ENCODE results near the gene ZNF768. TPM values are rescaled to one million over a fixed set of nuclear protein-coding genes. Genes with fewer than 3 reads are reported as not detected.
"Not testable (repeated sequence)": the region's sequence is repeated elsewhere in the genome, so short reads cannot be mapped to it uniquely, and the experiment has no call there.

Gene ZNF768
- total RNA-seq, 1 donor from 2014 or later, result 31.4 TPM

DNA sequence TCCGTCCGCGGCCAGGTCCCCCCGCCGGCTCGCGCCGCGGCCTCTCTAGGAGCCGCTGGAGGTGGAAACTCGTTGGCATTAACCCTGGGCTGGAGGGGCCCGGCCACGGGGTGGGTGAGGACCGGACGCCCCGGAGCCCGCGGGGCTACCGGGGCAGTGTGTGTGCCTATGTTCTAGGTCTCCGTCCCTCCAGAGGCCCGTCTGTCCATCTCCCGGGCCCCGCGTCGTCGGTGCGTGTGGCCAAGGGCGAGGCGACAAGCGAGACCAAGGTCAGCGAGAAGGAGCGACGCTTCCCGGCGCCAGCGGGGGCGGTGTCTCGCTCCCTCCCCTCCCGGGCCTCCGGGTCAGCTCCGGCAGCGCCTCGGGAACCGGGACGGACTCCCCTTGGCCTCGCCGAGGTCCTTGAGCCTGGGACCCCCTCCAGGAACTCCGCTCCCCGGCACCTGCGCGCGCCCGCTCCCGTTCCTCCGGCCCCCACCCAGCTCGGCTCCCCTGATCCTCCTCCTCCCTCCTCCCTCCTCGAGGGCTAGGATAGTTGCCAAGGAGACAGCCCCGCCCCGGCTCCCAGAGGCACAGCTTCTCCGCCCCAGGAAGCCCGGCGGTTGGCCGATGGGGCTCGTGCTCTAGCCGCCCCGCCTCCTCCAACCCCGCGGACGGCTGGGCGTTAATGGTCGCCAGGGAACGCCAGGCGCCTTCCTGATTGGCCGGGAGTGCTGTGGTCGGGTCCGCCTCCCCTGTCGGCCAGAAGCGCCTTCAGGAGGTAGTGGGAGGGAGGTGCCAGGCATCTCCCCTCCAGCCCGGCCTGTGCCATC lies 663 bp upstream of the ZNF768 start:
- peak overlapping the region; percentile 88 for H3K4me3 Mint-ChIP-seq (ENCODE audit: unreplicated experiment)
- no peaks in the 10 kb centered on the region for H3K9me3 Mint-ChIP-seq (ENCODE audit: unreplicated experiment)
- TF ChIP-seq CTCF (IDR thresholded peaks at IDR 0.05; ENCODE audit: unreplicated experiment), result peak; percentile 28
- peak; percentile 96 for DNase-seq (ENCODE audit: low spot score)
- peaks cover 3% of the 10 kb centered on the region for H3K27me3 Mint-ChIP-seq (ENCODE audit: unreplicated experiment)
- H3K36me3 Mint-ChIP-seq (ENCODE audit: low read depth, unreplicated experiment), result peaks cover 8% of the 10 kb centered on the region
- peak overlapping the region; percentile 86 for H3K27ac Mint-ChIP-seq (ENCODE audit: unreplicated experiment)
- peaks cover 18% of the 10 kb centered on the region for H3K4me1 Mint-ChIP-seq (ENCODE audit: unreplicated experiment)

DNA sequence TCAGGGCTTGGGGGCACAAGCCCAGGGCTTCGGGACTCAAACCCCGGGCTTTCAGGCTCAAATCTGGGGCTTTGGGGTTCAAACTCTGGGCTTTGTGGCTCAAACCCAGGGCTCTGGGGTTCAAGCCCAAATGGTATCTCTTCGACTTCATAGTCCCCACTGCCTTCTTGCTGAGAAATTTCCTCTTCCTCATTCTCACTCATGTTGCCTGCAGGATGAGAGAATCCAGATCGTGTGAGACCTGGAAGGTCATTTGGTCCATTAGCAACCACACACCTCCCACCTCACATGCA lies 576 bp downstream of the ZNF768 start:
- H3K9me3 Mint-ChIP-seq (ENCODE audit: unreplicated experiment), result no peaks in the 10 kb centered on the region
- peaks cover 3% of the 10 kb centered on the region for H3K27me3 Mint-ChIP-seq (ENCODE audit: unreplicated experiment)
- peaks cover 5% of the 10 kb centered on the region for H3K36me3 Mint-ChIP-seq (ENCODE audit: low read depth, unreplicated experiment)
- H3K4me3 Mint-ChIP-seq (ENCODE audit: unreplicated experiment), result peak overlapping the region; percentile 94
- TF ChIP-seq CTCF (IDR thresholded peaks at IDR 0.05; ENCODE audit: unreplicated experiment), result no peak
- no peak for DNase-seq (ENCODE audit: low spot score)
- peaks cover 18% of the 10 kb centered on the region for H3K4me1 Mint-ChIP-seq (ENCODE audit: unreplicated experiment)
- H3K27ac Mint-ChIP-seq (ENCODE audit: unreplicated experiment), result peak overlapping the region; percentile 68

GRCh38 chr16:30524575-30525568 lies 1.5 kb downstream of the ZNF768 start:
- peaks cover 3% of the 10 kb centered on the region for H3K27me3 Mint-ChIP-seq (ENCODE audit: unreplicated experiment)

DNA sequence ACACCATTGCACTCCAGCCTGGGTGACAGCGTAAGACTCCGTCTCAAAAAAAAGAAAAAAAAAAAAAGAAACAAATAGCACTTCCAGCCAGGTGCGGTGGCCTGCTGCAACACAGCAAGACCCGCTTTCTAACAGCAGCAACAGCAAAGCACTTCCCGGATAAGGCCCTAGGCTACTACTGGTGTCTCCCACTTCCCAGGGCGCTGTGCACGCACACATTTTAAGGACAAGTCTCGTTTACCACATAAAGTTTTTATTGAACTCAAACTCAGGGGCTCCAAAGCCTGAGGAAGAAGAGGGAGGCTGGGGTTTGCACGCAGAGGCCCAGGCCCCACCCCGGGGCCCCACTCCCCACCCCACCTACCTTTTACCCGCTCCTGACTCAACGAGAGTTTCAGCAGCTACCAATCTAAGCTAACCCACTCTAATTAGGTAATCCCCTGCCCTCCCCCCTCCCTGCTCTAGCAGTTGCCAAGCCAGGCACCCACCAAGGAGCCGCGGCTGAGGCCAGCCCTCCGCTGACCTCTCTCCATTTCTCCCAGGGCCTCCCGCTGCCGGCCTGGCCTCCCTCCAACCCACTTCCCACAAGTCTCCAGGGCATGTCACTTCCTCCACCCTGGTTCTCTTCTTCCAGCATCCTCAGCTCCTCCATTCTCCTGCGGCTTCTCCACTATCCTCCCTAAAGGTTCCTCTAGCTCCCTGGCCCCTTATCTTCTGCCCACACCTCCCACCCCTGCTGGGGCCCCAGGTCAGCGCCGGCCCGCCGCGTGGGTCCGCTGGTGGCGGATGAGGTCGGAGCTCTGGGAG lies 2.4 kb downstream of the ZNF768 start:
- H3K27ac Mint-ChIP-seq (ENCODE audit: unreplicated experiment), result no peak overlapping the region
- TF ChIP-seq CTCF (IDR thresholded peaks at IDR 0.05; ENCODE audit: unreplicated experiment), result no peak
- H3K36me3 Mint-ChIP-seq (ENCODE audit: low read depth, unreplicated experiment), result no peaks in the 10 kb centered on the region
- H3K4me3 Mint-ChIP-seq (ENCODE audit: unreplicated experiment), result no peak overlapping the region
- DNase-seq (ENCODE audit: low spot score), result no peak
- H3K4me1 Mint-ChIP-seq (ENCODE audit: unreplicated experiment), result peaks cover 22% of the 10 kb centered on the region
- H3K9me3 Mint-ChIP-seq (ENCODE audit: unreplicated experiment), result no peaks in the 10 kb centered on the region
- peaks cover 3% of the 10 kb centered on the region for H3K27me3 Mint-ChIP-seq (ENCODE audit: unreplicated experiment)

More at GRCh38 chr16:30524575-30525568, 1.5 kb downstream of the ZNF768 start:
- DNase-seq (ENCODE audit: low spot score), result no peak
- no peaks in the 10 kb centered on the region for H3K36me3 Mint-ChIP-seq (ENCODE audit: low read depth, unreplicated experiment)
- no peak for TF ChIP-seq CTCF (IDR thresholded peaks at IDR 0.05; ENCODE audit: unreplicated experiment)
- H3K9me3 Mint-ChIP-seq (ENCODE audit: unreplicated experiment), result no peaks in the 10 kb centered on the region
- H3K4me3 Mint-ChIP-seq (ENCODE audit: unreplicated experiment), result peak overlapping the region; percentile 56
- no peak overlapping the region for H3K27ac Mint-ChIP-seq (ENCODE audit: unreplicated experiment)
- H3K4me1 Mint-ChIP-seq (ENCODE audit: unreplicated experiment), result peaks cover 18% of the 10 kb centered on the region

- H3K9me3 Mint-ChIP-seq (ENCODE audit: unreplicated experiment); H3K27me3 Mint-ChIP-seq (ENCODE audit: unreplicated experiment); DNase-seq (ENCODE audit: low spot score); H3K36me3 Mint-ChIP-seq (ENCODE audit: low read depth, unreplicated experiment); H3K27ac Mint-ChIP-seq (ENCODE audit: unreplicated experiment); H3K4me3 Mint-ChIP-seq (ENCODE audit: unreplicated experiment): not testable (repeated sequence)
- H3K4me1 Mint-ChIP-seq (ENCODE audit: unreplicated experiment), result peaks cover 16% of the 10 kb centered on the region
Observed at GRCh38 chr16:30522702-30523463, 3.5 kb downstream of the ZNF768 start.
